ENCODE results near the gene CHRNG. TPM values are rescaled to one million over a fixed set of nuclear protein-coding genes. Genes with fewer than 3 reads are reported as not detected.

CHRNG gene
- total RNA-seq, 2 experiments from 2014 or later: not detected

GRCh38 chr2:232593982-232594381, 54.5 kb downstream of the CHRNG start:
- POLR2A ChIA-PET: no interaction called here
- Mint-ChIP-seq H3K27ac (no peak overlapping the region), H3K4me3 (no peak overlapping the region), H3K4me1 (peaks cover 7% of the 10 kb centered on the region), H3K36me3 (no peaks in the 10 kb centered on the region), H3K9me3 (no peaks in the 10 kb centered on the region), H3K27me3 (no peaks in the 10 kb centered on the region)
- ATAC-seq (ENCODE audit: low read depth) (no peak), DNase-seq (no peak)

Other genes with a start within 250 kb of the CHRNG start
- gene ALPP, start 160.9 kb upstream of the CHRNG start, total RNA-seq: not detected
- gene ALPG, start 132.8 kb upstream of the CHRNG start, total RNA-seq: not detected
- not detected for gene ALPI, start 83.5 kb upstream of the CHRNG start, total RNA-seq
- gene ECEL1, start 51.9 kb upstream of the CHRNG start, total RNA-seq: not detected
- not detected for gene PRSS56, start 19.3 kb upstream of the CHRNG start, total RNA-seq
- not detected for gene CHRND, start 13.5 kb upstream of the CHRNG start, total RNA-seq
- gene TIGD1, start 10.9 kb downstream of the CHRNG start, total RNA-seq: 10 to 100 TPM; 11.7 to 12.8 TPM
- gene EIF4E2, start 11.0 kb downstream of the CHRNG start, total RNA-seq: 10 to 100 TPM; 61.0 to 65.2 TPM
- 1 to 10 TPM; 7.6 to 8.8 TPM for gene EFHD1, start 93.9 kb downstream of the CHRNG start, total RNA-seq
- 10 to 100 TPM; 66.8 to 67.5 TPM for gene GIGYF2, start 157.6 kb downstream of the CHRNG start, total RNA-seq
- not detected for gene KCNJ13, start 236.9 kb downstream of the CHRNG start, total RNA-seq